BLaER1 (cell line): ENCODE data around the gene CALM3.

Source experiments
- H3K27ac ChIP-seq: shearing (Covaris generic); formaldehyde crosslinking; 2 replicates; pipeline ENCODE4 v1.8.1; 2022
- H3K27me3 ChIP-seq: shearing (Covaris generic); formaldehyde crosslinking; 2 replicates; pipeline ENCODE4 v1.8.1; 2022
- H3K36me3 ChIP-seq: shearing (Covaris generic); formaldehyde crosslinking; 2 replicates; pipeline ENCODE4 v1.8.1; 2022
- H3K4me1 ChIP-seq: shearing (Covaris generic); formaldehyde crosslinking; 2 replicates; pipeline ENCODE4 v1.8.1; 2022
- H3K4me2 ChIP-seq: shearing (Covaris generic); formaldehyde crosslinking; 2 replicates; pipeline ENCODE4 v1.8.1; 2022
- H3K4me3 ChIP-seq: shearing (Covaris generic); formaldehyde crosslinking; 2 replicates; pipeline ENCODE4 v1.8.1; 2022
- H3K9ac ChIP-seq: shearing (Covaris generic); formaldehyde crosslinking; 2 replicates; pipeline ENCODE4 v1.8.1; 2022
- H3K9me3 ChIP-seq: shearing (Covaris generic); formaldehyde crosslinking; 2 replicates; pipeline ENCODE4 v1.8.1; 2022
- H4K20me1 ChIP-seq: shearing (Covaris generic); formaldehyde crosslinking; 2 replicates; pipeline ENCODE4 v1.8.1; 2022
- Cebpa-rat ChIP-seq: shearing (Covaris generic); IDR thresholded peaks from 2 replicates; pipeline ENCODE4 v1.8.1; 2022

CALM3 gene

GRCh38 chr19:46596008-46596407, 5.1 kb upstream of the CALM3 start:
- Histone ChIP-seq H3K36me3 (no peaks in the 10 kb centered on the region), H3K4me3 (no peak overlapping the region), H3K27ac (no peak overlapping the region), H3K4me1 (no peaks in the 10 kb centered on the region), H4K20me1 (no peaks in the 10 kb centered on the region), H3K4me2 (no peak overlapping the region), H3K9me3 (peaks cover 26% of the 10 kb centered on the region), H3K9ac (no peak overlapping the region), H3K27me3 (no peaks in the 10 kb centered on the region)
- no peak for TF ChIP-seq Cebpa-rat

- Histone ChIP-seq H3K4me3 (no peak overlapping the region), H3K9me3 (peaks cover 26% of the 10 kb centered on the region), H3K27me3 (no peaks in the 10 kb centered on the region), H3K4me2 (no peak overlapping the region), H3K36me3 (no peaks in the 10 kb centered on the region), H4K20me1 (peaks cover 15% of the 10 kb centered on the region), H3K9ac (no peak overlapping the region), H3K4me1 (peaks cover 11% of the 10 kb centered on the region), H3K27ac (no peak overlapping the region)
- TF ChIP-seq Cebpa-rat, result no peak
Measured at GRCh38 chr19:46598372-46598917, 2.7 kb upstream of the CALM3 start.

- Histone ChIP-seq H3K27me3 (no peaks in the 10 kb centered on the region), H3K36me3 (peaks cover under 1% of the 10 kb centered on the region), H3K4me1 (peaks cover 25% of the 10 kb centered on the region), H3K4me2 (peak overlapping the region; percentile 61), H3K4me3 (peak overlapping the region; percentile 98), H3K9me3 (peaks cover 26% of the 10 kb centered on the region), H3K9ac (peak overlapping the region; percentile 100), H3K27ac (peak overlapping the region; percentile 100), H4K20me1 (peaks cover 29% of the 10 kb centered on the region)
- TF ChIP-seq Cebpa-rat, result no peak
Measured at GRCh38 chr19:46599716-46600373, 1.3 kb upstream of the CALM3 start.

GRCh38 chr19:46600384-46601317, 479 bp upstream of the CALM3 start:
- Histone ChIP-seq H3K4me1 (peaks cover 33% of the 10 kb centered on the region), H3K27ac (peak overlapping the region; percentile 100)
- TF ChIP-seq Cebpa-rat, result no peak

GRCh38 chr19:46602392-46603194, 1.5 kb downstream of the CALM3 start:
- TF ChIP-seq Cebpa-rat, result no peak
- Histone ChIP-seq H3K27ac (peak overlapping the region; percentile 100), H3K9ac (peak overlapping the region; percentile 100), H3K4me2 (peak overlapping the region; percentile 97), H3K4me1 (peaks cover 53% of the 10 kb centered on the region), H3K36me3 (peaks cover 28% of the 10 kb centered on the region), H3K9me3 (peaks cover 24% of the 10 kb centered on the region), H3K27me3 (no peaks in the 10 kb centered on the region), H4K20me1 (peaks cover 57% of the 10 kb centered on the region), H3K4me3 (peak overlapping the region; percentile 98)

More at GRCh38 chr19:46600384-46601317, 479 bp upstream of the CALM3 start:
- Histone ChIP-seq H3K4me2 (peak overlapping the region; percentile 61), H4K20me1 (peaks cover 38% of the 10 kb centered on the region), H3K9me3 (peaks cover 26% of the 10 kb centered on the region), H3K27me3 (no peaks in the 10 kb centered on the region), H3K9ac (peak overlapping the region; percentile 100), H3K4me3 (peak overlapping the region; percentile 98), H3K36me3 (peaks cover 9% of the 10 kb centered on the region)

- Histone ChIP-seq H3K36me3 (peaks cover 35% of the 10 kb centered on the region), H3K4me2 (peak overlapping the region; percentile 97), H3K4me1 (peaks cover 58% of the 10 kb centered on the region), H4K20me1 (peaks cover 63% of the 10 kb centered on the region), H3K4me3 (peak overlapping the region; percentile 98), H3K27ac (peak overlapping the region; percentile 100), H3K9ac (peak overlapping the region; percentile 100), H3K9me3 (peaks cover 18% of the 10 kb centered on the region), H3K27me3 (no peaks in the 10 kb centered on the region)
- no peak for TF ChIP-seq Cebpa-rat
Measured at GRCh38 chr19:46603195-46603637, 2.1 kb downstream of the CALM3 start.

- Histone ChIP-seq H3K9me3 (peaks cover 12% of the 10 kb centered on the region), H3K4me1 (peaks cover 58% of the 10 kb centered on the region), H3K27me3 (no peaks in the 10 kb centered on the region), H3K4me3 (peak overlapping the region; percentile 98; the same call in 1 of the 2 replicates), H3K9ac (peak overlapping the region; percentile 100), H3K4me2 (peak overlapping the region; percentile 97), H3K27ac (0 out of 2 replicates have a peak overlapping the region, but pooled peaks have one; percentile 26), H4K20me1 (peaks cover 69% of the 10 kb centered on the region), H3K36me3 (peaks cover 40% of the 10 kb centered on the region)
- TF ChIP-seq Cebpa-rat, result no peak
Measured at GRCh38 chr19:46603752-46604231, 2.7 kb downstream of the CALM3 start.

- H3K36me3 ChIP-seq, result peaks cover 51% of the 10 kb centered on the region
Measured at GRCh38 chr19:46604781-46605355, 3.7 kb downstream of the CALM3 start.

More at GRCh38 chr19:46604781-46605355, 3.7 kb downstream of the CALM3 start:
- TF ChIP-seq Cebpa-rat, result no peak
- H3K9ac ChIP-seq, result peak overlapping the region; percentile 100; the same call in 1 of the 2 replicates
- H4K20me1 ChIP-seq, result peaks cover 80% of the 10 kb centered on the region
- H3K9me3 ChIP-seq, result peaks cover 1% of the 10 kb centered on the region; the same call in 1 of the 2 replicates
- peak overlapping the region; percentile 97; the same call in 1 of the 2 replicates for H3K4me2 ChIP-seq
- peaks cover 68% of the 10 kb centered on the region for H3K4me1 ChIP-seq
- H3K4me3 ChIP-seq, result no peak overlapping the region
- H3K27ac ChIP-seq, result peak overlapping the region; percentile 26; the same call in 1 of the 2 replicates
- H3K27me3 ChIP-seq, result no peaks in the 10 kb centered on the region
